NCI-H345 (cell line): ENCODE results near the gene TOP2B.

Source experiments
- DNase-seq: peaks from one replicate; lab custom pipeline; 2025; lab: John Stamatoyannopoulos, UW

The TOP2B gene

GRCh38 chr3:25664812-25665314 is at the start of gene TOP2B:
TOP2B (minus strand) TSS chr3:25664907; CDS start chr3:25664297, 610 bp downstream.
- DNase-seq = peak; percentile 89

GRCh38 chr3:25713341-25713985 is 48.8 kb upstream of the TOP2B start:
- DNase-seq = no peak

GRCh38 chr3:25711090-25711489 is 46.4 kb upstream of the TOP2B start:
- no peak for DNase-seq

- no peak for DNase-seq
These were observed 43.3 kb upstream of the TOP2B start for GRCh38 chr3:25708036-25708435.

GRCh38 chr3:25707268-25707926 is 42.7 kb upstream of the TOP2B start:
- DNase-seq = no peak

GRCh38 chr3:25706213-25706612 is 41.5 kb upstream of the TOP2B start:
- no peak for DNase-seq

- DNase-seq = no peak
These were observed 32.8 kb upstream of the TOP2B start for GRCh38 chr3:25697553-25697952.

- no peak for DNase-seq
These were observed 31.2 kb upstream of the TOP2B start for GRCh38 chr3:25695731-25696420.

- DNase-seq = no peak
These were observed 28.5 kb upstream of the TOP2B start for GRCh38 chr3:25693238-25693637.

GRCh38 chr3:25692341-25692740 is 27.6 kb upstream of the TOP2B start:
- DNase-seq = no peak

- DNase-seq = no peak
These were observed 26.2 kb upstream of the TOP2B start for GRCh38 chr3:25690768-25691533.

- no peak for DNase-seq
These were observed 24.5 kb upstream of the TOP2B start for GRCh38 chr3:25689226-25689625.

GRCh38 chr3:25687742-25688141 is 23.0 kb upstream of the TOP2B start:
- no peak for DNase-seq

- DNase-seq = no peak
These were observed 22.1 kb upstream of the TOP2B start for GRCh38 chr3:25686766-25687165.

GRCh38 chr3:25683882-25684281 is 19.2 kb upstream of the TOP2B start:
- DNase-seq = no peak

- no peak for DNase-seq
These were observed 18.7 kb upstream of the TOP2B start for GRCh38 chr3:25683410-25683809.

- no peak for DNase-seq
These were observed 15.1 kb upstream of the TOP2B start for GRCh38 chr3:25679642-25680302.

- DNase-seq = no peak
These were observed 14.5 kb upstream of the TOP2B start for GRCh38 chr3:25679166-25679565.

- no peak for DNase-seq
These were observed 13.9 kb upstream of the TOP2B start for GRCh38 chr3:25678581-25678980.

- DNase-seq = no peak
These were observed 12.4 kb upstream of the TOP2B start for GRCh38 chr3:25677121-25677520.

GRCh38 chr3:25674670-25675069 is 10.0 kb upstream of the TOP2B start:
- DNase-seq = no peak
